HUES6 (cell line): ENCODE measurements around the gene CARD14.

ENCODE experiments used
- H3K27ac ChIP-seq: 2 replicates; pipeline ENCODE4 v1.7.0; 2013; ENCODE audit warnings: low read depth, mild to moderate bottlenecking, low read length, inconsistent platforms
- H3K27me3 ChIP-seq: 2 replicates; pipeline ENCODE4 v1.6.1; 2013; ENCODE audit warnings: low read length; ENCODE audit not compliant: control insufficient read depth, insufficient read depth
- H3K36me3 ChIP-seq: 2 replicates; pipeline ENCODE4 v1.6.1; 2013; ENCODE audit warnings: low read length; ENCODE audit not compliant: control insufficient read depth, insufficient read depth
- H3K4me1 ChIP-seq: 2 replicates; pipeline ENCODE4 v1.6.1; 2013; ENCODE audit warnings: low read length; ENCODE audit not compliant: control insufficient read depth, insufficient read depth
- H3K4me3 ChIP-seq: 2 replicates; pipeline ENCODE4 v1.5.1; 2013; ENCODE audit warnings: low read depth, low read length
- H3K9ac ChIP-seq: one replicate; pipeline ENCODE4 v1.6.1; 2013; ENCODE audit warnings: mild to moderate bottlenecking, low read length
- H3K9me3 ChIP-seq: 2 replicates; pipeline ENCODE4 v1.6.1; 2013; ENCODE audit warnings: low read depth, low read length; ENCODE audit not compliant: control insufficient read depth, insufficient read depth

Gene CARD14

DNA sequence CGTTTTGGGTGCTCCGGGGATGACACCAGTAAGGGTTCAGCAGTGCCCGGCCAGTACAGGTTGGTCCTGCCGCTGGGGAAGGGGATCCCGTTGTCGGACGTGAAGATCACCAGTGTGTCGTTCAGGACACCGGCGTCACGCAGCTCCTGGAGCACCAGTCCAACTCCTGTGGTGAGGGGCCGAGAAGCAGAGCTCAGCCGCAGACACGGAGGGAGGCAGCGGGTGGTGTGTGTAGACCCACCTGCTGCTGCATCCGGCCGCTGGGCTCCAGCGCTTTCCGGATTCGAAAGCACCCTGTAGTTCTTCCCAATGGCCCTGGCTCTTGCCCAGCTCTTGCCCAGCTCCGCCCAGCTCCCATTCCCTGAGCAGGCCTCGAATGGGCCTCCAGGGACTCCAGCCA lies 42.3 kb downstream of the CARD14 start:
- H3K27ac ChIP-seq, result no peak overlapping the region
- H3K4me1 ChIP-seq, result no peaks in the 10 kb centered on the region
- no peak overlapping the region for H3K9ac ChIP-seq
- H3K4me3 ChIP-seq, result no peak overlapping the region
- H3K36me3 ChIP-seq, result peaks cover 58% of the 10 kb centered on the region
- no peaks in the 10 kb centered on the region for H3K9me3 ChIP-seq
- no peaks in the 10 kb centered on the region for H3K27me3 ChIP-seq

DNA sequence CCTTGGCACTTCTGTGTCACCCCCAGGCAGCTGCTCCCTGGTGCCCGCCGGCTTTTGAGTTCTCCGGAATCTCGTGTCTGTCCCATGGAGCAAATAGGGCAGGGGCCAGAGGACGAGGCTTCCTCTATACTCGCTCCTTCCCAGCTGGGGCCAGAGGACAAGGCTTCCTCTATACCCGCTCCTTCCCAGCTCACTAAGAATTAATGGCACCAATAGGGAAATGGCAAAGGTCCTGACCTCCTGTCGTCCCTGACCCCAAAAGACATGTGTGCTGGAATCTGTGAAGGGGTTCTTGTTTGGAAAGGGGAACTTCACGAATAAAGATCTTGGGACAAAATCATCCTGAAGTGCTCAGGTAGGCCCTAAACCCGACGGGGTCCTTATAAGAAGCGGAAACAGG lies 42.7 kb downstream of the CARD14 start:
- no peaks in the 10 kb centered on the region for H3K9me3 ChIP-seq
- no peak overlapping the region for H3K27ac ChIP-seq
- no peak overlapping the region for H3K9ac ChIP-seq
- peaks cover 62% of the 10 kb centered on the region for H3K36me3 ChIP-seq
- H3K4me1 ChIP-seq, result no peaks in the 10 kb centered on the region
- no peaks in the 10 kb centered on the region for H3K27me3 ChIP-seq
- H3K4me3 ChIP-seq, result no peak overlapping the region

DNA sequence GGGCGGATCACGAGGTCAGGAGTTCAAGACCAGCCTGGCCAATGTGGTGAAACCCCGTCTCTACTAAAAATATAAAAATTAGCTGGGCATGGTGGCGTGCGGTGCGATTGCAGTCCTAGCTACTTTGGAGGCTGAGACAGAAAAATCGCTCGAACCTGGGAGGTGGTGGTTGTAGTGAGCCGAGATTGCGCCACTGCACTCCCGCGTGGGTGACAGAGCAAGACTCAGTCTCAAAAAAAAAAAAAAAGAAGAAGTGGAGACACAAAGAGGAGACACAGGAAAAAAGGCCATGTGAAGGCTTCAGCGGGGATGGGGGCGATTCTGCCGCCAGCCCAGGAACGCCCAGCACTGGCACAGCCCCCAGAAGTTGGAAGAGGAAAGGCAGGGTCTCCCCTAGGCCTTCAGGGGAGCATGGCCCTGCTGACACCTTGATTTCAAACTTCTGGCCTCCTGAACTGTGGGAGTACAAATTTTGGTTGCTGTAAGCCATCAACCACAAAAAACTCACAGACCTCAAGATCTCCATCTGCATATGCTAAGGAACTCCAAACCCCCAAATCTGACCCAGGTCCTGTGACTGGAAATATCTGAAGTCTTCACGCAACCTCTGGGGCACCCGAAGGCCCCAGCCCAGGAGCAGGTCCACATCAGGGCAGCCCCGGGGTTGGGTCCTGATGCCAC lies 43.3 kb downstream of the CARD14 start:
- H3K9me3 ChIP-seq, result no peaks in the 10 kb centered on the region
- no peaks in the 10 kb centered on the region for H3K4me1 ChIP-seq
- H3K27ac ChIP-seq, result no peak overlapping the region
- H3K27me3 ChIP-seq, result no peaks in the 10 kb centered on the region
- H3K9ac ChIP-seq, result no peak overlapping the region
- no peak overlapping the region for H3K4me3 ChIP-seq
- peaks cover 64% of the 10 kb centered on the region for H3K36me3 ChIP-seq

DNA sequence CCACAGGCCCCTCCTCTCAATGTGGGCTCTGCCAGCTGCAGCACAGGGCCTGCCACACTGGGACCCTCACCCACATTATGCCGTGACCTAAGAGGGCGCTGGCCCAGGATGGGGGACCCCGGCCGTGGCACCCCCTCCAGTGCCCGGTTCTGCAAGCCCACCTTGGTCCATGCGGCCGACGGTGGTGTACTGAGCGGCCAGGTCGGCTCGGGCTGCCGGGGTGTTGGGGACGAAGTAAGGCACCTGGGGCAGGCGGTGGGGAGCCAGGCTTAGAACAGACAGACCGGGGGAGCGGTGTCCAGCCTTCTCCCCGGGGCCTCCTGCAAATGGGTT lies 43.8 kb downstream of the CARD14 start:
- H3K27ac ChIP-seq, result no peak overlapping the region
- H3K36me3 ChIP-seq, result peaks cover 62% of the 10 kb centered on the region
- H3K4me3 ChIP-seq, result no peak overlapping the region
- no peak overlapping the region for H3K9ac ChIP-seq
- no peaks in the 10 kb centered on the region for H3K27me3 ChIP-seq
- no peaks in the 10 kb centered on the region for H3K9me3 ChIP-seq
- H3K4me1 ChIP-seq, result no peaks in the 10 kb centered on the region

DNA sequence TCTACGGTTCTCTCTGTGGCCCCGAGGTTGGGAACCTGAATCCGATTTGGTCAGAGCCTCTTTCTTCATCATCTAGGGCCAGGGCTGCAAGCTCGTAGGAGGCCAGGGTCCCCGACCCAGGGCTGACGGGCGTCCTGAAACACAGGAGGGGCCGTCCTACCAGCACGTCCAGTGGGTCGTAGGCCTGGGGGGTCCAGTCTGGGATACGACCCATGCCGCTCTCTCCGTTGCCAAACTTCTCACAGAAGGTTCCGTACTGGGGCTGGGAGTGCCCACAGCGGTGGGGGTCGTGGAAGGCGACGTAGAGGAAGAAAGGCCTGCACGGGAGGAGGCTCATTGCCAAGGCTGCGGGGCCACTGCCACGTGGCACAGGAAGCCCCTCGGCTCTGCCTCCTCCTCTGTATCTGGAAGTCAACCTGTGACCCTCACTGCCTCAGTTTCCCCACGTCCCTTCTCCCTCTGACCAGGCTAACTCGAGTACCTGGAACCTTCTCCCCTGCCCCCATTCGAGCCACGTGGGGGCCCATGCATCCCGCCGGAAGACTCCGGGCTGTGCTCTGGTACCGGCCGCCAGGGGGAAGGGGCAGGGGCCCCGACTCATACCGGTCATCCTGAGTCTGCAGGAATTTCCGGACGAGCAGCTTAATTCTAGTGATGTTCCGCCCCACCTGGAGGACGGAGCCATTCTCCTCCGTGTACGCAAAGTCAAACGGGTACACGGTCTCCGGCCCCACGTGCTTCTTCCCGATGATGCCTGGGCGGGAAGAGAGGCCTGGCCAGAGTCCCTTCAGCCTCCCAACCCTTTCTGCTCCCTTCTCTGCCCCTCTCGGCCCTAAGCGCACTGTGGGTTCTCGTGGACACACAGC lies 44.4 kb downstream of the CARD14 start:
- no peak overlapping the region for H3K9ac ChIP-seq
- H3K4me1 ChIP-seq, result 0 out of 2 replicates have a peak, but pooled peaks cover 1% of the 10 kb centered on the region
- H3K9me3 ChIP-seq, result no peaks in the 10 kb centered on the region
- H3K27ac ChIP-seq, result no peak overlapping the region
- no peak overlapping the region for H3K4me3 ChIP-seq
- H3K27me3 ChIP-seq, result no peaks in the 10 kb centered on the region
- H3K36me3 ChIP-seq, result peaks cover 57% of the 10 kb centered on the region

DNA sequence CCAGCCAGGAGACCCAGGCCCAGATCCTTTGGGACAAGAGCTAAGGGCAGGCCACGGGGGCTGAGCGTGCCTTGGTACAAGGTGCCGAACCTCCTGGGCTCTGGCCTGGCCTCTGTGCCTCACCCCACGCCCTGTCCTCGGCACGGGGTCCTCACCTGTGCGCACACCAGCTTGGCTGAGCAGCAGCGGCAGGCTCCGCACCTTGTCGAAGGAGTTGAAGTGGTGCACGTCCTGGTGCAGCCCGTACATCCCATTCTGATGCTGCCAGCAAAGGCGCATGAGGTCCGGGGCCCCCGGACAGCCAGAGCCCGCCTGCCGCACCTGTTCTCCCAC lies 45.0 kb downstream of the CARD14 start:
- no peak overlapping the region for H3K9ac ChIP-seq
- no peak overlapping the region for H3K4me3 ChIP-seq
- no peaks in the 10 kb centered on the region for H3K27me3 ChIP-seq
- no peaks in the 10 kb centered on the region for H3K9me3 ChIP-seq
- no peak overlapping the region for H3K27ac ChIP-seq
- H3K36me3 ChIP-seq, result peaks cover 53% of the 10 kb centered on the region
- H3K4me1 ChIP-seq, result 0 out of 2 replicates have a peak, but pooled peaks cover 6% of the 10 kb centered on the region

GRCh38 chr17:80216473-80217456 lies 46.9 kb downstream of the CARD14 start:
- Histone ChIP-seq H3K4me1 (peaks cover 12% of the 10 kb centered on the region; the same call in 1 of the 2 replicates), H3K36me3 (peaks cover 34% of the 10 kb centered on the region), H3K9ac (no peak overlapping the region), H3K27me3 (no peaks in the 10 kb centered on the region), H3K4me3 (no peak overlapping the region), H3K9me3 (no peaks in the 10 kb centered on the region), H3K27ac (no peak overlapping the region)

DNA sequence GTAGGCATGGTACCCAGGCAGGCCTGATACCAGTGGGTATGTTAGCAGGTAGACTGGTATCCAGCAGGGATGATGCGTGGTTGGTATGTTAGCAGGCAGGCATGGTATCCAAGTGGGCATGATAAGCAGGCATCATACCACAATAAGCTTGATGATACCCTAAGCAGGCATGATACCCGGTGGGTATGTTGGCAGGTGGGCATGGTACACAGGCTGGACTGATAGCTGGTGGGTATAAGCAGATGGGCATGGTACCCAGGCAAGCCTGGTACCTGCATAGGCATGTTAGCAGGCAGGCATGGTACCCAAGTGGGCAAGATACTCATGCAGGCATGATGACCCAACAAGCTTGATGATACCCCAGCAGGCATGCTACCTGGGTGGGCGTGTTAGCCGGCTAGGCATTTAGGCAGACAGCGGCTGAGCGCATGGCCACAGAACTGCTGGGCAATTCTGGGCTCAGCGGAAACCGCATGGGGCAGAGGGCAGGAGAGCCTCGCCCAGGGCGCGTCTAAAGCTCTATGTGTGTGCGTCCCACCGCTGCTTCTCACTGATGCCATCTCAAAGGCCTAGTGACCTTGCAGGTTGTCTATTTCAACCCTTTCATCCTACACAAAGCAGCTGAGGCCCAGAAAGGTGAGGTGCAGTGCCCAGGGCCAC lies 48.0 kb downstream of the CARD14 start:
- Histone ChIP-seq H3K9ac (no peak overlapping the region), H3K27me3 (no peaks in the 10 kb centered on the region), H3K4me1 (peaks cover 12% of the 10 kb centered on the region; the same call in 1 of the 2 replicates), H3K27ac (no peak overlapping the region), H3K9me3 (no peaks in the 10 kb centered on the region), H3K4me3 (no peak overlapping the region), H3K36me3 (peaks cover 25% of the 10 kb centered on the region)

GRCh38 chr17:80218391-80218790 lies 48.6 kb downstream of the CARD14 start:
- H3K9ac ChIP-seq, result no peak overlapping the region
- H3K9me3 ChIP-seq, result no peaks in the 10 kb centered on the region
- H3K4me3 ChIP-seq, result no peak overlapping the region
- H3K27me3 ChIP-seq, result no peaks in the 10 kb centered on the region
- H3K27ac ChIP-seq, result no peak overlapping the region
- H3K36me3 ChIP-seq, result peaks cover 23% of the 10 kb centered on the region
- peaks cover 12% of the 10 kb centered on the region; the same call in 1 of the 2 replicates for H3K4me1 ChIP-seq

- H3K4me1 ChIP-seq, result peaks cover 12% of the 10 kb centered on the region; the same call in 1 of the 2 replicates
- H3K27ac ChIP-seq, result no peak overlapping the region; the same call in 1 of the 2 replicates
- H3K4me3 ChIP-seq, result peak overlapping the region; percentile 91
- H3K36me3 ChIP-seq, result peaks cover 19% of the 10 kb centered on the region
- H3K9me3 ChIP-seq, result no peaks in the 10 kb centered on the region
- no peaks in the 10 kb centered on the region for H3K27me3 ChIP-seq
- peak overlapping the region; percentile 82 for H3K9ac ChIP-seq
These were observed 49.4 kb downstream of the CARD14 start for GRCh38 chr17:80219013-80219762.
